Gastrocnemius medialis (tissue), 4 donors: ENCODE results near the gene EPS8L1.

ENCODE experiments used
- POLR2A ChIP-seq, 2 donors: fragments of 450-650 bp; IDR thresholded peaks; one replicate each; pipeline ENCODE4 v1.6.1; 2017; ENCODE audit warnings: antibody characterized with exemption in 2 of 2, mild to moderate bottlenecking in 2 of 2, moderate library complexity in 2 of 2
- TF ChIP-seq, protein P1 (sequence below), 5 experiments: fragments of 450-650 bp in 3 of 5; fragments of 200-600 bp in 2 of 5; sonication (generic) in 2 of 5; IDR thresholded peaks in 4 of 5; conservative IDR thresholded peaks in 1 of 5; 1 replicate in 4 of 5; 2 replicates in 1 of 5; pipeline ENCODE4 v1.5.1; 2016 to 2019; ENCODE audit warnings: antibody characterized with exemption in 5 of 5, mild to moderate bottlenecking in 3 of 5, moderate library complexity in 3 of 5

GRCh38 chr19:55087542-55087901, 11.9 kb downstream of the EPS8L1 start:
- no peak for TF ChIP-seq POLR2A (IDR thresholded peaks at IDR 0.05)
- TF ChIP-seq, protein P1, sequence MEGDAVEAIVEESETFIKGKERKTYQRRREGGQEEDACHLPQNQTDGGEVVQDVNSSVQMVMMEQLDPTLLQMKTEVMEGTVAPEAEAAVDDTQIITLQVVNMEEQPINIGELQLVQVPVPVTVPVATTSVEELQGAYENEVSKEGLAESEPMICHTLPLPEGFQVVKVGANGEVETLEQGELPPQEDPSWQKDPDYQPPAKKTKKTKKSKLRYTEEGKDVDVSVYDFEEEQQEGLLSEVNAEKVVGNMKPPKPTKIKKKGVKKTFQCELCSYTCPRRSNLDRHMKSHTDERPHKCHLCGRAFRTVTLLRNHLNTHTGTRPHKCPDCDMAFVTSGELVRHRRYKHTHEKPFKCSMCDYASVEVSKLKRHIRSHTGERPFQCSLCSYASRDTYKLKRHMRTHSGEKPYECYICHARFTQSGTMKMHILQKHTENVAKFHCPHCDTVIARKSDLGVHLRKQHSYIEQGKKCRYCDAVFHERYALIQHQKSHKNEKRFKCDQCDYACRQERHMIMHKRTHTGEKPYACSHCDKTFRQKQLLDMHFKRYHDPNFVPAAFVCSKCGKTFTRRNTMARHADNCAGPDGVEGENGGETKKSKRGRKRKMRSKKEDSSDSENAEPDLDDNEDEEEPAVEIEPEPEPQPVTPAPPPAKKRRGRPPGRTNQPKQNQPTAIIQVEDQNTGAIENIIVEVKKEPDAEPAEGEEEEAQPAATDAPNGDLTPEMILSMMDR (IDR thresholded peaks at IDR 0.05 in 4 of 5, conservative IDR thresholded peaks at IDR 0.05 in 1 of 5), result no peak
